OCI-LY1 (cell line): ENCODE data around the gene TTYH3.

Source experiments
- EZH2 ChIP-seq: fragments of 200-600 bp; sonication (generic), shearing (Covaris generic); IDR thresholded peaks from 2 replicates; pipeline ENCODE4 v1.8.0; 2017; ENCODE audit warnings: borderline replicate concordance, mixed run types, mild to moderate bottlenecking, antibody characterized with exemption, low read length, moderate library complexity, mixed read lengths
- TF ChIP-seq, protein P1 (sequence below): fragments of 200-600 bp; sonication (generic), shearing (Covaris generic); IDR thresholded peaks from 2 replicates; pipeline ENCODE4 v1.5.1; 2017; ENCODE audit warnings: mild to moderate bottlenecking, antibody characterized with exemption, low read length, moderate library complexity, mixed read lengths

GRCh38 chr7:2598154-2598823 is 33.5 kb upstream of the TTYH3 start:
- TF ChIP-seq, protein P1, sequence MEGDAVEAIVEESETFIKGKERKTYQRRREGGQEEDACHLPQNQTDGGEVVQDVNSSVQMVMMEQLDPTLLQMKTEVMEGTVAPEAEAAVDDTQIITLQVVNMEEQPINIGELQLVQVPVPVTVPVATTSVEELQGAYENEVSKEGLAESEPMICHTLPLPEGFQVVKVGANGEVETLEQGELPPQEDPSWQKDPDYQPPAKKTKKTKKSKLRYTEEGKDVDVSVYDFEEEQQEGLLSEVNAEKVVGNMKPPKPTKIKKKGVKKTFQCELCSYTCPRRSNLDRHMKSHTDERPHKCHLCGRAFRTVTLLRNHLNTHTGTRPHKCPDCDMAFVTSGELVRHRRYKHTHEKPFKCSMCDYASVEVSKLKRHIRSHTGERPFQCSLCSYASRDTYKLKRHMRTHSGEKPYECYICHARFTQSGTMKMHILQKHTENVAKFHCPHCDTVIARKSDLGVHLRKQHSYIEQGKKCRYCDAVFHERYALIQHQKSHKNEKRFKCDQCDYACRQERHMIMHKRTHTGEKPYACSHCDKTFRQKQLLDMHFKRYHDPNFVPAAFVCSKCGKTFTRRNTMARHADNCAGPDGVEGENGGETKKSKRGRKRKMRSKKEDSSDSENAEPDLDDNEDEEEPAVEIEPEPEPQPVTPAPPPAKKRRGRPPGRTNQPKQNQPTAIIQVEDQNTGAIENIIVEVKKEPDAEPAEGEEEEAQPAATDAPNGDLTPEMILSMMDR, result no peak
- TF ChIP-seq EZH2, result no peak
